GM23248 (cell line): ENCODE results near the gene RAB22A.

Experiments
- EZH2 ChIP-seq: fragments of 200-600 bp; sonication (generic); IDR thresholded peaks from 2 replicates; pipeline ENCODE4 v1.6.1; 2018; ENCODE audit warnings: antibody characterized with exemption, mild to moderate bottlenecking; ENCODE audit not compliant: insufficient read depth, poor library complexity, severe bottlenecking
- EZH2phosphoT487 ChIP-seq: fragments of 200-600 bp; sonication (generic); IDR thresholded peaks from 2 replicates; pipeline ENCODE4 v1.6.1; 2018; ENCODE audit warnings: antibody characterized with exemption, moderate library complexity, mild to moderate bottlenecking, low read depth; ENCODE audit not compliant: insufficient read depth

- TF ChIP-seq EZH2, result no peak
- TF ChIP-seq EZH2phosphoT487, result no peak
Observed at GRCh38 chr20:58344741-58345140, 35.2 kb downstream of the RAB22A start.
